Muscle layer of duodenum (tissue), 2 donors: ENCODE data around the gene MEIS2.

Source experiments
- H3K27ac ChIP-seq: one replicate; pipeline ENCODE4 v1.7.0; 2013; ENCODE audit warnings: mild to moderate bottlenecking, low read length
- H3K27me3 ChIP-seq: one replicate; pipeline ENCODE4 v1.7.0; 2013; ENCODE audit warnings: low read depth, mild to moderate bottlenecking, control low read depth, low read length
- H3K36me3 ChIP-seq, 2 donors: one replicate each; pipeline ENCODE4 v1.7.0; 2013; ENCODE audit warnings: low read length in 2 of 2, control low read depth in 1 of 2, mild to moderate bottlenecking in 1 of 2; ENCODE audit not compliant: insufficient read depth in 2 of 2, control insufficient read depth in 1 of 2
- H3K4me1 ChIP-seq, 2 donors: one replicate each; pipeline ENCODE4 v1.7.0; 2013; ENCODE audit warnings: low read length in 2 of 2, mild to moderate bottlenecking in 2 of 2, control low read depth in 1 of 2, moderate library complexity in 1 of 2; ENCODE audit not compliant: insufficient read depth in 2 of 2, control insufficient read depth in 1 of 2
- H3K4me3 ChIP-seq, 2 donors: one replicate each; pipeline ENCODE4 v1.7.0; 2013; ENCODE audit warnings: low read length in 2 of 2, low read depth in 1 of 2, mild to moderate bottlenecking in 1 of 2
- H3K9me3 ChIP-seq, 2 donors: one replicate each; pipeline ENCODE4 v1.7.0; 2013; ENCODE audit warnings: low read length in 2 of 2, control low read depth in 1 of 2, mild to moderate bottlenecking in 1 of 2; ENCODE audit not compliant: control insufficient read depth in 1 of 2
- donor health status: healthy.

Gene MEIS2

GRCh38 chr15:36856339-36856973 lies 243.9 kb downstream of the MEIS2 start:
- H3K4me3 ChIP-seq, result no peak overlapping the region
- no peaks in the 10 kb centered on the region for H3K36me3 ChIP-seq
- H3K27me3 ChIP-seq, result no peaks in the 10 kb centered on the region
- no peaks in the 10 kb centered on the region for H3K4me1 ChIP-seq
- H3K9me3 ChIP-seq, result no peaks in the 10 kb centered on the region
- H3K27ac ChIP-seq, result no peak overlapping the region

GRCh38 chr15:36850864-36851263 lies 249.5 kb downstream of the MEIS2 start:
- Histone ChIP-seq H3K4me1 (no peaks in the 10 kb centered on the region), H3K9me3 (peaks cover 0 to 3% of the 10 kb centered on the region in 2 donors), H3K27ac (no peak overlapping the region), H3K27me3 (no peaks in the 10 kb centered on the region), H3K4me3 (no peak overlapping the region), H3K36me3 (no peaks in the 10 kb centered on the region)

DNA sequence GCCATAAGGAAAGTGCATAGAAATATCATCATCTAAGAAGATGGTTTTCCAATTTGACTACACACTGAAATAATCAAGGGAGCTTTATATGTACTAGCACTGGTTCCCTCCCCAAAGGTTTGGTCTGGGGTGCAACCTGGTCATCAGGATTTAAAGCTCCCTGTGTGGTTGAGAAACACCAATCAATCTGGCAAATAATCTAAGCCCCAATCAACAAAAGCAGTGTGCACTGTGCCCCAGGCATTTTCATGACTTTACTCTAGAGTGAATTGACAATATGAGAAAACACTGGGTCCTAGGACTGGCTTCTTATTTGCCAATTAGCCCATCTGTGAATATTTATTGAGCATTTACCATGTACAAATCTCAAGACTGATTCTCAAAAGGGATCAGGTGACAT lies 255.1 kb downstream of the MEIS2 start:
- H3K9me3 ChIP-seq, result no peaks in the 10 kb centered on the region
- H3K36me3 ChIP-seq, result no peaks in the 10 kb centered on the region
- no peak overlapping the region for H3K4me3 ChIP-seq
- no peaks in the 10 kb centered on the region for H3K27me3 ChIP-seq
- H3K4me1 ChIP-seq, result no peaks in the 10 kb centered on the region
- no peak overlapping the region for H3K27ac ChIP-seq

DNA sequence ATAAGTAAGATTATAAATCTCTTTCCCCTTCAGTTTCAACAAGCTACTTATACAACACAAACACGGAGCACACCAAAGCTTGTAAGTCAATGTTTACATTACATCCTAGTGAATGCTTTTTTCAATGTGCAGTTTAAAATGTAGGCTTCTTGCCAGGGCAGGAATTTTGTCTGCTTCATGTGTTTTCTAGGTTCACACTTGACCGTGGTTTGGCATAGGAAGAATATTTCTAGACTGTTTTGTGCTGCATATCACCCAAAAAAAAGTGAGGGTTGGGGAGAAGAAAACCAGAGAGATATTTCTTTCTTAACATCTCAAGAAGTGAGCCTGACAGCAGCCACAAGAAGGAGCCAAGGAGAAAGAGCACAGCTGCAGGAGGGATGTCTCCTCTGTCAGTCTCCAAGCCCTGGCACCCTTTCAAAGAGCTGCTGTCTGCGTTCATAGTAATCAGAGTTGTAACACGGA lies 255.8 kb downstream of the MEIS2 start:
- H3K4me3 ChIP-seq, result no peak overlapping the region
- H3K27me3 ChIP-seq, result no peaks in the 10 kb centered on the region
- no peak overlapping the region for H3K27ac ChIP-seq
- H3K36me3 ChIP-seq, result no peaks in the 10 kb centered on the region
- H3K9me3 ChIP-seq, result no peaks in the 10 kb centered on the region
- H3K4me1 ChIP-seq, result no peaks in the 10 kb centered on the region

GRCh38 chr15:36843822-36844221 lies 256.5 kb downstream of the MEIS2 start:
- Histone ChIP-seq H3K4me1 (no peaks in the 10 kb centered on the region), H3K4me3 (no peak overlapping the region)

DNA sequence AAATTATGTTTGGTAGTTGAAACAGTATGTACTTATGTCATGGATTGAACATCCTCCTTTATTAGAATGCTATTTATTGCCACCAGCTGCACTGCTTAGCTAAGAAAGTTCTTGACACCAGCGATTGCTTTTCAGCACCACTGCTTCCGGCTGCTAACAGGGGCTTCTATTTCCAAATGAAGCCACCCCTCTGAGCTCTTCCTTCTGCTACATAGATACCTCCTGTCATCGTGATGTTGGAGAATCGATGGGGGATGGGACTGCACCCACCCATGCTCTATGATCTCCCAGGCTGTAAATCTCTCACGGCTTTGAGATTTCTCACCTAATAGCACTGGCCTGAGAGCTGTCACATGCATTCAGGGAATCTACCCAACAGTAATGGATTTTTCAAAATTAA lies 259.2 kb downstream of the MEIS2 start:
- Histone ChIP-seq H3K36me3 (no peaks in the 10 kb centered on the region), H3K27ac (no peak overlapping the region), H3K4me1 (no peaks in the 10 kb centered on the region), H3K27me3 (no peaks in the 10 kb centered on the region), H3K9me3 (no peaks in the 10 kb centered on the region), H3K4me3 (no peak overlapping the region)

More at GRCh38 chr15:36843822-36844221, 256.5 kb downstream of the MEIS2 start:
- Histone ChIP-seq H3K27me3 (no peaks in the 10 kb centered on the region), H3K9me3 (no peaks in the 10 kb centered on the region), H3K27ac (no peak overlapping the region), H3K36me3 (no peaks in the 10 kb centered on the region)
